HepG2 (cell line): ENCODE data around the gene C20orf144. TPM values are rescaled to one million over a fixed set of nuclear protein-coding genes. Genes with fewer than 3 reads are reported as not detected.

ENCODE experiments used
- ATAC-seq: fragments of 200-7000 bp; cut with Tn5 transposase; 3 replicates; pipeline ENCODE4 v1.9.1; 2020; ENCODE audit warnings: mild to moderate bottlenecking, moderate library complexity
- BruUV-seq: library from RNA; stranded (reverse); fragments of 400-500 nt; replicated peaks from 2 replicates; lab custom pipeline; 2021; lab: Mats Ljungman, UMichigan
- CTCF ChIA-PET: fragments of 300-600 bp; formaldehyde crosslinking; extraction: SDS; loops from one replicate; lab custom pipeline; 2021; ENCODE audit warnings: low total read pairs, inconsistent platforms, low intra/inter-chr PET ratio; lab: Yijun Ruan, JAX
- POLR2A ChIA-PET: fragments of 350-600 bp; sonication (Branson Sonifier 250); formaldehyde crosslinking; loops from one replicate; lab custom pipeline; 2020; ENCODE audit warnings: antibody characterized with exemption, inconsistent platforms; lab: Yijun Ruan, JAX
- DNase-seq: peaks from one replicate; pipeline ENCODE4 v3.0.0-alpha.2; 2015; ENCODE audit warnings: low spot score
- FAIRE-seq: peaks from 3 replicates; lab custom pipeline; 2011; peaks lifted over from hg19 to GRCh38; lab: Jason Lieb, UNC
- H2AFZ ChIP-seq: one replicate; pipeline ENCODE4 v1.6.1; 2011; ENCODE audit warnings: low read length, inconsistent platforms
- H3K27ac ChIP-seq: fragments of 300-600 bp; 3 replicates; pipeline ENCODE4 v1.8.0; 2011; ENCODE audit warnings: mixed run types, mild to moderate bottlenecking, mixed read lengths, low read length, inconsistent platforms; ENCODE audit not compliant: insufficient read depth; ENCODE audit errors: extremely low read length
- H3K27me3 ChIP-seq, 2 experiments: fragments of 200-600 bp in 1 of 2; 2 replicates in 1 of 2; 3 replicates in 1 of 2; pipeline versions ENCODE4 v1.6.0 to v1.8.0; 2011; ENCODE audit warnings: low read length in 2 of 2, mild to moderate bottlenecking in 2 of 2, moderate library complexity in 2 of 2, inconsistent platforms in 1 of 2; ENCODE audit not compliant: insufficient read depth in 2 of 2, control insufficient read depth in 1 of 2
- H3K36me3 ChIP-seq, 2 experiments: fragments of 200-600 bp in 1 of 2; replicated peaks in 1 of 2; 2 replicates in 1 of 2; 3 replicates in 1 of 2; pipeline versions ENCODE4 v1.5.1 to v1.8.0; 2011; ENCODE audit warnings: low read length in 2 of 2, inconsistent platforms in 1 of 2; ENCODE audit not compliant: insufficient read depth in 2 of 2, control insufficient read depth in 1 of 2
- H3K4me1 ChIP-seq: 2 replicates; pipeline ENCODE4 v1.5.1; 2012; ENCODE audit warnings: low read length, inconsistent platforms; ENCODE audit not compliant: insufficient read depth
- H3K4me2 ChIP-seq: 2 replicates; pipeline ENCODE4 v1.6.0; 2011; ENCODE audit warnings: low read depth, low read length, inconsistent platforms
- H3K4me3 ChIP-seq, 3 experiments: fragments of 200-600 bp in 1 of 3; sonication (generic), shearing (Covaris generic) in 1 of 3; replicated peaks in 1 of 3; 2 replicates each; pipeline ENCODE4 v1.5.1; 2011 to 2016; ENCODE audit warnings: low read length in 3 of 3, inconsistent platforms in 2 of 3, low read depth in 2 of 3, mild to moderate bottlenecking in 2 of 3, control low read depth in 1 of 3, mixed read lengths in 1 of 3; ENCODE audit not compliant: insufficient read depth in 1 of 3
- H3K79me2 ChIP-seq: one replicate; pipeline ENCODE4 v1.6.1; 2011; ENCODE audit warnings: low read length, inconsistent platforms; ENCODE audit not compliant: insufficient read depth
- H3K9ac ChIP-seq: 2 replicates; pipeline ENCODE4 v1.6.0; 2011; ENCODE audit warnings: mild to moderate bottlenecking, low read depth, low read length, inconsistent platforms; ENCODE audit not compliant: insufficient read depth
- H3K9me3 ChIP-seq: 2 replicates; pipeline ENCODE4 v1.5.1; 2012; ENCODE audit warnings: mild to moderate bottlenecking, low read length
- H4K20me1 ChIP-seq: 2 replicates; pipeline ENCODE4 v1.6.0; 2011; ENCODE audit warnings: inconsistent platforms, mild to moderate bottlenecking, low read length, moderate library complexity; ENCODE audit not compliant: insufficient read depth
- CHCHD3 ChIP-seq: sonication (generic); formaldehyde crosslinking; IDR thresholded peaks from 2 replicates; pipeline ENCODE4 v1.8.0; 2022; ENCODE audit warnings: mild to moderate bottlenecking, missing genetic modification reagents, moderate library complexity
- NRL ChIP-seq: sonication (generic); formaldehyde crosslinking; IDR thresholded peaks from 2 replicates; pipeline ENCODE4 v1.5.0; 2020; ENCODE audit warnings: missing genetic modification reagents, mild to moderate bottlenecking, moderate library complexity, borderline replicate concordance
- ONECUT2 ChIP-seq: sonication (generic); formaldehyde crosslinking; IDR thresholded peaks from 2 replicates; pipeline ENCODE4 v1.4.0; 2020; ENCODE audit warnings: missing genetic modification reagents
- POLR2A ChIP-seq, 2 experiments: IDR thresholded peaks; 2 replicates each; pipeline ENCODE4 v1.6.1; 2011; ENCODE audit warnings: low read depth in 2 of 2, low read length in 2 of 2, mild to moderate bottlenecking in 1 of 2, moderate library complexity in 1 of 2; ENCODE audit not compliant: insufficient read depth in 1 of 2
- SP4 ChIP-seq: sonication (generic); formaldehyde crosslinking; IDR thresholded peaks from 2 replicates; pipeline ENCODE4 v1.8.1; 2023; ENCODE audit warnings: mild to moderate bottlenecking, missing genetic modification reagents
- ZNF878 ChIP-seq: sonication (generic); formaldehyde crosslinking; IDR thresholded peaks from 2 replicates; pipeline ENCODE4 v1.8.1; 2023; ENCODE audit warnings: mild to moderate bottlenecking, missing genetic modification reagents, moderate library complexity
- WGBS: methylation state at CpG from one replicate; pipeline ENCODE4 v1.1.6; 2017; ENCODE audit warnings: low lambda C conversion rate; 5-methylcytosine and 5-hydroxymethylcytosine counted together
- in situ Hi-C: cut with HindIII; loops from 2 replicates; pipeline ENCODE4 v1.10.0; 2017; ENCODE audit warnings: low pct_unique_long_range_greater_than_20kb; ENCODE audit not compliant: extremely low pct_ligation_motif_present
- intact Hi-C: fragments of 100-400 bp; cut with micrococcal nuclease; formaldehyde crosslinking; loops from one replicate; pipeline ENCODE4 v1.10.0; 2022; ENCODE audit not compliant: unreplicated experiment
- polyA plus RNA-seq, 8 experiments: library from polyadenylated mRNA; depleted of rRNA in 3 of 8; stranded (reverse) in 7 of 8; unstranded in 1 of 8; fragments of >200 nt; fragmentation: Illumina TruSeq in 4 of 8; extraction: Trizol in 4 of 8; gene quantifications; 2 replicates each; pipeline versions ENCODE4 v1.2.1 to v1.2.3, GENCODE V29; 2011 to 2016; ENCODE audit warnings: low read depth in 4 of 8, missing spikeins in 1 of 8, mixed read lengths in 1 of 8; ENCODE audit not compliant: insufficient read depth in 1 of 8
- total RNA-seq, 5 experiments: library from RNA; depleted of rRNA; stranded (reverse); fragments of >200 nt; fragmentation: Illumina TruSeq; extraction: Trizol; gene quantifications; 2 replicates each; pipeline ENCODE4 v1.2.3, GENCODE V29; 2016; ENCODE audit warnings: low read depth in 1 of 5
- TF ChIP-seq, protein P1 (sequence below), 2 experiments: sonication (generic) in 1 of 2; formaldehyde crosslinking in 1 of 2; IDR thresholded peaks; 2 replicates each; pipeline versions ENCODE4 v1.4.0 to v1.6.1; 2016 to 2020; ENCODE audit warnings: borderline replicate concordance in 1 of 2, low read depth in 1 of 2, mild to moderate bottlenecking in 1 of 2, missing genetic modification reagents in 1 of 2
- TF ChIP-seq, protein P2 (sequence below): sonication (generic); formaldehyde crosslinking; IDR thresholded peaks from 2 replicates; pipeline ENCODE4 v1.5.0; 2020; ENCODE audit warnings: missing genetic modification reagents

C20orf144 gene
- total and polyA plus RNA-seq, 2 of the 13 experiments (the other 11 are each of a cell fraction or from before 2014, with no cell fraction given) = 0.09 to 0.16 TPM

- 96% methylated on average over 13 of the region's 13 CpGs for WGBS
- FAIRE-seq = no peak
- CTCF ChIA-PET = interaction anchor here (1.9 kb wide), 1 partner anchor 211 kb away, joined by 14 read pairs; no protein-coding TSS in a partner anchor
Measured at GRCh38 chr20:33668466-33669155, 6.5 kb downstream of the C20orf144 start.

More at GRCh38 chr20:33668466-33669155, 6.5 kb downstream of the C20orf144 start:
- no TSS peak for BruUV-seq
- Histone ChIP-seq H3K79me2 (peaks cover 25% of the 10 kb centered on the region), H3K27ac (no peak overlapping the region)
- TF ChIP-seq CHCHD3 (CRISPR knock-in tag) (0 out of 2 replicates have a peak, but pooled peaks have one; percentile 35), NRL (0 out of 2 replicates have a peak, but pooled peaks have one; percentile 4), ONECUT2 (CRISPR knock-in tag) (no peak), SP4 (CRISPR knock-in tag) (no peak), ZNF878 (no peak), POLR2A (IDR thresholded peaks at IDR 0.05; ENCODE audit: insufficient read depth in 1 of 2, low read depth in 2 of 2, low read length in 2 of 2) (peak in 1 of 2 experiments; percentile 18; a peak in 1 of 4 replicates)
- TF ChIP-seq, protein P1, sequence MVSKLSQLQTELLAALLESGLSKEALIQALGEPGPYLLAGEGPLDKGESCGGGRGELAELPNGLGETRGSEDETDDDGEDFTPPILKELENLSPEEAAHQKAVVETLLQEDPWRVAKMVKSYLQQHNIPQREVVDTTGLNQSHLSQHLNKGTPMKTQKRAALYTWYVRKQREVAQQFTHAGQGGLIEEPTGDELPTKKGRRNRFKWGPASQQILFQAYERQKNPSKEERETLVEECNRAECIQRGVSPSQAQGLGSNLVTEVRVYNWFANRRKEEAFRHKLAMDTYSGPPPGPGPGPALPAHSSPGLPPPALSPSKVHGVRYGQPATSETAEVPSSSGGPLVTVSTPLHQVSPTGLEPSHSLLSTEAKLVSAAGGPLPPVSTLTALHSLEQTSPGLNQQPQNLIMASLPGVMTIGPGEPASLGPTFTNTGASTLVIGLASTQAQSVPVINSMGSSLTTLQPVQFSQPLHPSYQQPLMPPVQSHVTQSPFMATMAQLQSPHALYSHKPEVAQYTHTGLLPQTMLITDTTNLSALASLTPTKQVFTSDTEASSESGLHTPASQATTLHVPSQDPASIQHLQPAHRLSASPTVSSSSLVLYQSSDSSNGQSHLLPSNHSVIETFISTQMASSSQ (IDR thresholded peaks at IDR 0.05; ENCODE audit: low read depth) = no peak
- TF ChIP-seq, protein P1 (CRISPR knock-in tag; IDR thresholded peaks at IDR 0.05; ENCODE audit: borderline replicate concordance) = 0 out of 2 replicates have a peak, but pooled peaks have one; percentile 21
- TF ChIP-seq, protein P2, sequence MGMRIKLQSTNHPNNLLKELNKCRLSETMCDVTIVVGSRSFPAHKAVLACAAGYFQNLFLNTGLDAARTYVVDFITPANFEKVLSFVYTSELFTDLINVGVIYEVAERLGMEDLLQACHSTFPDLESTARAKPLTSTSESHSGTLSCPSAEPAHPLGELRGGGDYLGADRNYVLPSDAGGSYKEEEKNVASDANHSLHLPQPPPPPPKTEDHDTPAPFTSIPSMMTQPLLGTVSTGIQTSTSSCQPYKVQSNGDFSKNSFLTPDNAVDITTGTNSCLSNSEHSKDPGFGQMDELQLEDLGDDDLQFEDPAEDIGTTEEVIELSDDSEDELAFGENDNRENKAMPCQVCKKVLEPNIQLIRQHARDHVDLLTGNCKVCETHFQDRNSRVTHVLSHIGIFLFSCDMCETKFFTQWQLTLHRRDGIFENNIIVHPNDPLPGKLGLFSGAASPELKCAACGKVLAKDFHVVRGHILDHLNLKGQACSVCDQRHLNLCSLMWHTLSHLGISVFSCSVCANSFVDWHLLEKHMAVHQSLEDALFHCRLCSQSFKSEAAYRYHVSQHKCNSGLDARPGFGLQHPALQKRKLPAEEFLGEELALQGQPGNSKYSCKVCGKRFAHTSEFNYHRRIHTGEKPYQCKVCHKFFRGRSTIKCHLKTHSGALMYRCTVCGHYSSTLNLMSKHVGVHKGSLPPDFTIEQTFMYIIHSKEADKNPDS (CRISPR knock-in tag) = 0 out of 2 replicates have a peak, but pooled peaks have one; percentile 9
- TF ChIP-seq, all 625 proteins: peak for 5
- POLR2A ChIA-PET = no interaction called here
- in situ Hi-C loops (no loop called here), intact Hi-C loops (no loop called here)
- ATAC-seq (no peak), DNase-seq (no peak)
- Histone ChIP-seq H3K9me3 (no peaks in the 10 kb centered on the region), H3K27me3 (peaks cover 0 to 3% of the 10 kb centered on the region in 2 experiments; a peak in 1 of 5 replicates), H3K9ac (no peak overlapping the region), H3K36me3 (peaks cover 19 to 41% of the 10 kb centered on the region in 2 experiments), H3K4me2 (no peak overlapping the region), H3K4me1 (peaks cover 51% of the 10 kb centered on the region), H4K20me1 (0 out of 2 replicates have a peak, but pooled peaks cover 3% of the 10 kb centered on the region), H3K4me3 (no peak overlapping the region), H2AFZ (no peak overlapping the region)
